AG08396 (cell line): ENCODE measurements around the gene RPAP3.
A peak's percentile ranks its signal among the peaks of the same experiment; 100 is the strongest.
"Not testable (repeated sequence)": the region's sequence is repeated elsewhere in the genome, so short reads cannot be mapped to it uniquely, and the experiment has no call there.

ENCODE experiments used
- DNase-seq: peaks from one replicate; pipeline ENCODE4 v3.0.0; 2012; ENCODE audit warnings: low spot score, mixed read lengths

RPAP3 gene

GRCh38 chr12:47672068-47672467 lies 33.8 kb downstream of the RPAP3 start:
- no peak for DNase-seq

DNA sequence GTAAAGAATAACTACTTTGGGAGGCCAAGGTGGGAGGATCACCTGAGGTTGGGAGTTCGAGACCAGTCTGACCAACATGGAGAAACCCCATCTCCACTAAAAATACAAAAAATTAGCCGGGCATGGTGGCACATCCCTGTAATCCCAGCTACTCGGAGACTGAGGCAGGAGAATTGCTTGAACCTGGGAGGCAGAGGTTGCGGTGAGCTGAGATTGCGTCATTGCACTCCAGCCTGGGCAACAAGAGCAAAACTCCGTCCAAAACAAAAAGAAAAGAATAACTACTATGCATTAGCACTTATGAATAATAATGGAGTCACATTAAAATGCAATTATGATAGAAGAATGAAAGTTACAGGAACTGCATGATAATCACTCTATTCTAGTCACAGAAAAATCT lies 37.9 kb downstream of the RPAP3 start:
- DNase-seq: not testable (repeated sequence)

DNA sequence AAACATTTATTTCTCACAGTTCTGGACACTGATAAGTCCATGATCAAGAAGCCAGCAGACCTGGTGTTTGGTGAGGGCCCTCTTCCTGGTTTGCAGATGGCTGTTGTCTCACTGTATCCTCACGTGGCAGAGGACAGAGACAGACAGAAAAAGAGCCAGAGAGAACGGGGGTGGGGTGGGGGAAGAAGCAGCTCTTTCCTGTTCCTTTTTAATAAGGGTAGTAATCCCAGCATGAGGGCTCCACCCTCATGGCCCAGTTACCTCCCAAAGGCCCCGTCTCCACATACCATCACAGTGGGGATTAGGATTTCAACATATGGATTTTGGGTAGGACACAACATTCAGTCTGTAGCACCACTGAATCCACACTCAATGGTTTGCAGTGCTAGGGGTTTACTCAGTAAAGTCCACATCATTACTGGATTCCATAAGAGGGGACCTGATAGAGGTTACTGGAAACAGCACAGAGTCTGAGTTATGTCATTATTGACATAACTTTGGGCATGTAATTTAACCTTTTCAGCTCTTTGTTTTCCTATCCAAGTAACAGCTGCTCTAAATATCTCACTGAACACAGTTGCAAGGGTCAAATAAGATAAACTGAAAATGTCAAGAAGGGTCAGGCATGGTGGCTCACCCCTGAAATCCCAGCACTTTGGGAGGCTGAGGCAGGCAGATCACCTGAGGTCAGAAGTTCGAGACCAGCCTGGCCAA lies 53.2 kb downstream of the RPAP3 start:
- DNase-seq: no peak

GRCh38 chr12:47651368-47652254 lies 54.2 kb downstream of the RPAP3 start:
- peak; percentile 67 for DNase-seq

DNA sequence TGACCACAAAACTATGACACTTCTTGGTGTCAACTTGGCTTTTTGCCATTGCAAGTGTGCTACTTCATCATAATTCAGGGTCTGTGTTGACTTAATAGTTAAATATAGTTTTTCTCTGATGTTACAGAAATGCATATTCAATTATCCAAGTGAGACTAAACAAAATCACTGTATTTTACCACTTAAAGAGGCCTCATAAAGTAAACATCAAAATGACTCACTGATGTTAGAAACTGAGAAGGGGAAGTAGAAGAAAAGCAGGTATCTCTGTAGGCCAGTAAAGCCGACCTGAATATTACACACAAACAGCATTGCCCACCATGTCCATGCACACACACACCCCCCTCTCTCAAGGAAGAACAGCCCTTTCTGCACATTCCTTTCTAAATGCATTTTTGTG lies 55.4 kb downstream of the RPAP3 start:
- no peak for DNase-seq

GRCh38 chr12:47649381-47649780 lies 56.4 kb downstream of the RPAP3 start:
- DNase-seq: no peak

DNA sequence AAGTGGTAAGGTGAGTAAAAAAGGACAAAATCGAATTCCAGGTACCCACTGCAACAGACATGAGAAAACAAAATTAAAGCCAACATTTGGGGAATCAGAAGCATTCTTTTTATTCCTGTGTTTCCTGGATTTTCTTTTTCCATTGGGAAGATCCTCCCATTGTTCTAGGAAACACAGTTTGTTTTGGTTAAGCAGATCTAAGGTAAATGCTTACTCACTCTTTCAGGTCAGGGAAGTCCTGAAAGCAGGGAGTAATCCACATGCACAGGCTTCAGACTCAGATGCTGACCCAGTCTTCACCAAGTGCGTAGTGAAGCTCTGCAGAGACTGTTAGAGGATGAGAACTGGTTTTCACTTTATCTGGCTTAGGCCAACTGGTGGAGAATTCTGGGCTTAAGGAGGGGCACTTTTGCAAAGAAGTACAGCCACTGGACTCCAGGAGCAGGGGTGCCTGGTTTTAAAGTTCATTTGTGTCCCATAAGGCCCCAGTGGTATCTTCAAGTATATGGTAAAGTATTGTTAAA lies 57.7 kb downstream of the RPAP3 start:
- DNase-seq: no peak

DNA sequence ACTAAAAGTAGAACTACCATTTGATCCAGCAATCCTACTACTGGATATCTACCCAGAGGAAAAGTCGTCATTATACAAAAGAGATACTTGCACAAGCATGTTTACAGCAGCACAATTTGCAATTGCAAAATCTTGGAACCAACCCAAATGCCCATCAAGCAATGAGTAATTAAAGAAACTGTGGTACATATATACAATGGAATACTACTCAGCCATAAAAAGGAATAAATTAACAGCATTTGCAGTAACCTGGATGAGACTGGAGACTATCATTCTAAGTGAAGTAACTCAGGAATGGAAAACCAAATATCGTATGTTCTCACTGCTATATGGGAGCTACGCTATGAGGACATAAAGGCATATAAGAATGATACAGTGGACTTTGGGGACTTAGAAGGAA lies 63.5 kb downstream of the RPAP3 start:
- DNase-seq: not testable (repeated sequence)

GRCh38 chr12:47636908-47637780 lies 68.7 kb downstream of the RPAP3 start:
- DNase-seq: no peak

DNA sequence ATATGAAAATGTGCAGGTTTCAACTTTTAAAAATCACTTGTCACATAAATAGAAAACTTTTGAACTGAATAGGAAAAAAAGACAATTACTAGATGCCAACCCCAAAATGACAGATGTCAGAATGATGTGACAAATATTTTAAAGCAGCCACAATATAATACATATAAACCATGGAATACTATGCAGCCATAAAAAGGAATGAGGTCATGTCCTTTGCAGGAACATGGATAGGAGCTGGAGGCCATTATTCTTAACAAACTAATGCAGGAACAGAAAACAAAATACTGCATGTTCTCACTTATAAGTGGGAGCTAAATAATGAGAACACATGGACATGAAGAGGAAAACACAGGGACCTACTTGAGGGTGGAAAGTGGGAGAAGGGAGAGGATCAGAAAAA lies 70.1 kb downstream of the RPAP3 start:
- DNase-seq: not testable (repeated sequence)

GRCh38 chr12:47634127-47634526 lies 71.7 kb downstream of the RPAP3 start:
- no peak for DNase-seq

DNA sequence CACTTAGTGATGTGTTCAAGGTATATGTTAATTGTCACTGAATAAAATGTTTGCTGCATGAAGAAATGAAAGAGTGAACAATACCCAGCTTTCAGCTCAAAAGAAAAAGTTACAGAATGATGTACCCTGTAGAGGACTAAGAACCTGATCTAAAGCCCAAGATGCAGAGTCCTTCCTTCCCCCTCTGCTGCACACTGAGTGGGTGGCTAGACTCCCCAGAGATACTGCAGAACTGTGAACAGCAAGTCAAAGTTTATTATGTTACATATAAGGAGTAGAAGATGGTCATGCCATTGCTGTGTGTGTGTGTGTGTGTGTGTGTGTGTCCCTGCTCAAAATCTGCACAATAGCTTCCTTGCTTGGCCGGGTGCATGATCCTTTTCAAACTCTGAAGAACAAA lies 83.9 kb downstream of the RPAP3 start:
- no peak for DNase-seq

GRCh38 chr12:47617476-47617875 lies 88.4 kb downstream of the RPAP3 start:
- DNase-seq: no peak

DNA sequence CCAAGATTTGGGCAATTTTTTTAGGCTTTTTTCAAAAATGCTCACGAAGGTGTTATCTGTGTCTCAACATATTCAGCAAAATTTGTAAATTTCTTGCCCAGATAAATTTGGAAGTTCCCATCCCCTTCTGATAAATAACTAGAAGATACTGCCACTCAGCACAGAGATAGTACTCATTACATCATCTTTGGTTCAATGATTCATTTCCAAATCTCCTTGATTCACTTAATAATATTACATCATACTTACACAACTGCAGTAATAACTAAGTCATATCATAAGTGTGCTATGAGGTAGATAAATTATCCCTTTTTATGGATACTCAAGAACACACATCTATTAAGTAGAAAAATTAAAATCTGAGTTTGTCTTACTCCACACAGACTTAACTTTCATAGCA lies 89.4 kb downstream of the RPAP3 start:
- DNase-seq: no peak

DNA sequence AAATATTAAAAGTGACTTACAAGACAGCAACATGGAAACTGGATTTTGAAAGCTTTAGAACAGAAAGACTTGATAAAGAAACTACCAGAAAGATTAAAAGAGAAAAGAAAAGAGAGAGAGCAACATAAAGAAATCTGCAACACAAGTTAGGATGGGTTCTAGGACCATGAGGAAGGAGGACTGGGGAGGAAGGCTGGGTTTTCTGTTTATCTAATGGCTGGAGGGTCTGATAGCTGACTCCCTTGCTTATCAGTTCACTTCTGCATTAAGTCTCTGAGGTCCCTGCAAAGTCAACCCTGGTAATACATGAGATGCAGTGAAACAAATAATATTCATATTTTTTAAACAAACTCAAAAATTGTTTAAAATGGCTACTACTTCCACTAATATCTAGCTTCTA lies 90.1 kb downstream of the RPAP3 start:
- DNase-seq: no peak

- DNase-seq: no peak
These were observed 91.3 kb downstream of the RPAP3 start for GRCh38 chr12:47614521-47614920.

GRCh38 chr12:47612953-47613352 lies 92.9 kb downstream of the RPAP3 start:
- no peak for DNase-seq

DNA sequence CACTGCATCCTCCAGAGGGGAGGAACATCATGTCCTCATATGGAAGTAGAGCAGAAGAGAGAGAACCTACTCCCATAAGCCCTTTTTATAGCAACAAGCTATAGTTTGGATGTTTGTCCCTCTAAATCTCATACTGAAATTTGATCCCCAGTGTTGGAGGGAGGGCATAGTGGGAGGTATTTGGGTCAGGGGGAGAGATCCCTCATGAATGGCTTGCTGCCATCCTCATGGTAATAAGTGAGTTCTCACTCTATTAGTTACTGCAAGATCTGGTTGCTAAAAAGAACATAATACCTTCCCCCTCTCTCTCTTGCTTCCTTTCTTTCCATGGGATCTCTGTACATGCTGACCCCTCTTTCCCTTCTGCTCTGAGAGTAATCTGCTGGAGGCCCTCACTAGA lies 93.9 kb downstream of the RPAP3 start:
- no peak for DNase-seq
